Ishikawa (cell line): ENCODE results near the gene PDE1A.

Experiments used
- CEBPB ChIP-seq: IDR thresholded peaks from 2 replicates; pipeline ENCODE4 v1.6.1; 2012
- CREB1 ChIP-seq: IDR thresholded peaks from 2 replicates; pipeline ENCODE4 v1.6.1; 2012; ENCODE audit warnings: low read depth
- EGR1 ChIP-seq: IDR thresholded peaks from 2 replicates; pipeline ENCODE4 v1.6.1; 2012
- EP300 ChIP-seq: IDR thresholded peaks from 2 replicates; pipeline ENCODE4 v1.6.1; 2012; ENCODE audit warnings: borderline replicate concordance
- FOXM1 ChIP-seq: IDR thresholded peaks from 2 replicates; pipeline ENCODE4 v1.6.1; 2012; ENCODE audit warnings: low read depth, borderline replicate concordance
- MAX ChIP-seq: IDR thresholded peaks from 2 replicates; pipeline ENCODE4 v1.6.1; 2012
- NFIC ChIP-seq: IDR thresholded peaks from 2 replicates; pipeline ENCODE4 v1.6.1; 2012
- RAD21 ChIP-seq: IDR thresholded peaks from 2 replicates; pipeline ENCODE4 v1.6.1; 2012; ENCODE audit warnings: low read depth
- TAF1 ChIP-seq: IDR thresholded peaks from 2 replicates; pipeline ENCODE4 v1.6.1; 2012; ENCODE audit warnings: low read depth, mild to moderate bottlenecking
- TCF12 ChIP-seq: IDR thresholded peaks from 2 replicates; pipeline ENCODE4 v1.6.1; 2012; ENCODE audit warnings: low read depth
- TEAD4 ChIP-seq: IDR thresholded peaks from 2 replicates; pipeline ENCODE4 v1.6.1; 2012
- USF1 ChIP-seq: IDR thresholded peaks from 2 replicates; pipeline ENCODE4 v1.6.1; 2012
- YY1 ChIP-seq: IDR thresholded peaks from 2 replicates; pipeline ENCODE4 v1.6.1; 2012; ENCODE audit warnings: low read depth
- TF ChIP-seq, protein P1 (sequence below): IDR thresholded peaks from 2 replicates; pipeline ENCODE4 v1.6.1; 2012; ENCODE audit warnings: low read depth, mild to moderate bottlenecking

GRCh38 chr2:182349268-182349667, 77.6 kb downstream of the PDE1A start:
- no peak for TF ChIP-seq TEAD4
- TF ChIP-seq FOXM1: no peak
- TF ChIP-seq RAD21: no peak
- TF ChIP-seq NFIC: no peak
- TF ChIP-seq, protein P1, sequence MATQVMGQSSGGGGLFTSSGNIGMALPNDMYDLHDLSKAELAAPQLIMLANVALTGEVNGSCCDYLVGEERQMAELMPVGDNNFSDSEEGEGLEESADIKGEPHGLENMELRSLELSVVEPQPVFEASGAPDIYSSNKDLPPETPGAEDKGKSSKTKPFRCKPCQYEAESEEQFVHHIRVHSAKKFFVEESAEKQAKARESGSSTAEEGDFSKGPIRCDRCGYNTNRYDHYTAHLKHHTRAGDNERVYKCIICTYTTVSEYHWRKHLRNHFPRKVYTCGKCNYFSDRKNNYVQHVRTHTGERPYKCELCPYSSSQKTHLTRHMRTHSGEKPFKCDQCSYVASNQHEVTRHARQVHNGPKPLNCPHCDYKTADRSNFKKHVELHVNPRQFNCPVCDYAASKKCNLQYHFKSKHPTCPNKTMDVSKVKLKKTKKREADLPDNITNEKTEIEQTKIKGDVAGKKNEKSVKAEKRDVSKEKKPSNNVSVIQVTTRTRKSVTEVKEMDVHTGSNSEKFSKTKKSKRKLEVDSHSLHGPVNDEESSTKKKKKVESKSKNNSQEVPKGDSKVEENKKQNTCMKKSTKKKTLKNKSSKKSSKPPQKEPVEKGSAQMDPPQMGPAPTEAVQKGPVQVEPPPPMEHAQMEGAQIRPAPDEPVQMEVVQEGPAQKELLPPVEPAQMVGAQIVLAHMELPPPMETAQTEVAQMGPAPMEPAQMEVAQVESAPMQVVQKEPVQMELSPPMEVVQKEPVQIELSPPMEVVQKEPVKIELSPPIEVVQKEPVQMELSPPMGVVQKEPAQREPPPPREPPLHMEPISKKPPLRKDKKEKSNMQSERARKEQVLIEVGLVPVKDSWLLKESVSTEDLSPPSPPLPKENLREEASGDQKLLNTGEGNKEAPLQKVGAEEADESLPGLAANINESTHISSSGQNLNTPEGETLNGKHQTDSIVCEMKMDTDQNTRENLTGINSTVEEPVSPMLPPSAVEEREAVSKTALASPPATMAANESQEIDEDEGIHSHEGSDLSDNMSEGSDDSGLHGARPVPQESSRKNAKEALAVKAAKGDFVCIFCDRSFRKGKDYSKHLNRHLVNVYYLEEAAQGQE: no peak
- TF ChIP-seq USF1: no peak
- no peak for TF ChIP-seq TCF12
- TF ChIP-seq CEBPB: no peak
- TF ChIP-seq CREB1: no peak
- no peak for TF ChIP-seq EP300
- TF ChIP-seq EGR1: no peak
- TF ChIP-seq TAF1: no peak
- no peak for TF ChIP-seq MAX
- TF ChIP-seq YY1: no peak
